Suprapubic skin (tissue), 4 donors: ENCODE results near the gene ZNF665. TPM values are rescaled to one million over a fixed set of nuclear protein-coding genes. Genes with fewer than 3 reads are reported as not detected.
"Not testable (repeated sequence)": the region's sequence is repeated elsewhere in the genome, so short reads cannot be mapped to it uniquely, and the experiment has no call there.

Experiments
- DNase-seq, 2 donors: peaks; one replicate each; pipeline ENCODE4 v3.0.0-alpha.2; 2019; ENCODE audit warnings: low spot score in 2 of 2
- H3K27ac ChIP-seq: fragments of 200-600 bp; sonication (generic); one replicate; pipeline ENCODE4 v1.5.1; 2019
- H3K27me3 ChIP-seq: fragments of 200-600 bp; sonication (generic); one replicate; pipeline ENCODE4 v1.5.1; 2019
- H3K36me3 ChIP-seq: fragments of 200-600 bp; sonication (generic); one replicate; pipeline ENCODE4 v1.5.1; 2019
- H3K4me1 ChIP-seq: fragments of 200-600 bp; sonication (generic); one replicate; pipeline ENCODE4 v1.5.1; 2019
- H3K4me3 ChIP-seq: fragments of 200-600 bp; sonication (generic); one replicate; pipeline ENCODE4 v1.5.1; 2019; ENCODE audit warnings: mild to moderate bottlenecking
- H3K9me3 ChIP-seq: fragments of 200-600 bp; sonication (generic); one replicate; pipeline ENCODE4 v1.5.1; 2019
- EP300 ChIP-seq: sonication (generic); formaldehyde crosslinking; IDR thresholded peaks from one replicate; pipeline ENCODE4 v1.6.1; 2017; ENCODE audit warnings: antibody characterized with exemption
- POLR2A ChIP-seq, 2 donors: fragments of 450-650 bp; IDR thresholded peaks; one replicate each; pipeline ENCODE4 v1.6.1; 2017; ENCODE audit warnings: antibody characterized with exemption in 2 of 2, mild to moderate bottlenecking in 2 of 2, moderate library complexity in 2 of 2
- POLR2AphosphoS5 ChIP-seq, 3 donors: sonication (generic); formaldehyde crosslinking; IDR thresholded peaks; one replicate each; pipeline ENCODE4 v1.6.1; 2017; ENCODE audit warnings: antibody characterized with exemption in 3 of 3
- WGBS: methylation state at CpG from one replicate; pipeline ENCODE4 v1.1.5; 2018; 5-methylcytosine and 5-hydroxymethylcytosine counted together
- total RNA-seq, 4 donors: library from RNA; depleted of rRNA; stranded (reverse); fragments of >200 nt; gene quantifications; one replicate each; pipeline ENCODE4 v1.1.0, GENCODE V29; 2016
- TF ChIP-seq, protein P1 (sequence below), 2 donors: fragments of 200-600 bp in 1 of 2; fragments of 450-650 bp in 1 of 2; sonication (generic) in 1 of 2; IDR thresholded peaks; one replicate each; pipeline ENCODE4 v1.5.1; 2016 to 2019; ENCODE audit warnings: antibody characterized with exemption in 2 of 2, mild to moderate bottlenecking in 1 of 2, moderate library complexity in 1 of 2

ZNF665 gene
- total RNA-seq, 4 donors from 2014 or later: 2.6 to 17.0 (median 7.6) TPM

DNA sequence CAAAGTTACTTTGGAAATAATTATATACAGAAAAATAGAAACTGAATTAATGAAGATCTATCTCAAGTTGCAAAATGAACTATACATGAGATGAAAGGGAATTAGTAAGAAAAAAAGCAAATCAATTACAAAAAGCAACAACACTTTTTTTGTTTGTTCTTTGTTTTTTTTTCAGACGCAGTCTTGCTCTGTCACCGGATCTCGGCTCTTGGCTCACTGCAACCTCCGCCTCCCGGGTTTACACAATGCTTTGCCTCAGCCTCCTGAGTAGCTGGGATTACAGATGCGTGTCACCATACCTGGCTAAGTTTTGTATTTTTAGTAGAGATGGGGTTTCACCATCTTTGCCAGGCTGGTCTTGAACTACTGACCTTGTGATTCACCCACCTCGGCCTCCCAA lies 62.7 kb downstream of the ZNF665 start:
- H3K36me3 ChIP-seq: no peaks in the 10 kb centered on the region
- TF ChIP-seq, protein P1, sequence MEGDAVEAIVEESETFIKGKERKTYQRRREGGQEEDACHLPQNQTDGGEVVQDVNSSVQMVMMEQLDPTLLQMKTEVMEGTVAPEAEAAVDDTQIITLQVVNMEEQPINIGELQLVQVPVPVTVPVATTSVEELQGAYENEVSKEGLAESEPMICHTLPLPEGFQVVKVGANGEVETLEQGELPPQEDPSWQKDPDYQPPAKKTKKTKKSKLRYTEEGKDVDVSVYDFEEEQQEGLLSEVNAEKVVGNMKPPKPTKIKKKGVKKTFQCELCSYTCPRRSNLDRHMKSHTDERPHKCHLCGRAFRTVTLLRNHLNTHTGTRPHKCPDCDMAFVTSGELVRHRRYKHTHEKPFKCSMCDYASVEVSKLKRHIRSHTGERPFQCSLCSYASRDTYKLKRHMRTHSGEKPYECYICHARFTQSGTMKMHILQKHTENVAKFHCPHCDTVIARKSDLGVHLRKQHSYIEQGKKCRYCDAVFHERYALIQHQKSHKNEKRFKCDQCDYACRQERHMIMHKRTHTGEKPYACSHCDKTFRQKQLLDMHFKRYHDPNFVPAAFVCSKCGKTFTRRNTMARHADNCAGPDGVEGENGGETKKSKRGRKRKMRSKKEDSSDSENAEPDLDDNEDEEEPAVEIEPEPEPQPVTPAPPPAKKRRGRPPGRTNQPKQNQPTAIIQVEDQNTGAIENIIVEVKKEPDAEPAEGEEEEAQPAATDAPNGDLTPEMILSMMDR (IDR thresholded peaks at IDR 0.05): no peak
- TF ChIP-seq POLR2A (IDR thresholded peaks at IDR 0.05): no peak
- no peak for TF ChIP-seq EP300
- no peak for TF ChIP-seq POLR2AphosphoS5 (IDR thresholded peaks at IDR 0.05)
- no peaks in the 10 kb centered on the region for H3K27me3 ChIP-seq
- DNase-seq: no peak
- H3K4me1 ChIP-seq: peaks cover 14% of the 10 kb centered on the region
- no peaks in the 10 kb centered on the region for H3K9me3 ChIP-seq
- no peak overlapping the region for H3K27ac ChIP-seq
- no peak overlapping the region for H3K4me3 ChIP-seq
- WGBS: 81% methylated on average over 7 of the region's 7 CpGs

DNA sequence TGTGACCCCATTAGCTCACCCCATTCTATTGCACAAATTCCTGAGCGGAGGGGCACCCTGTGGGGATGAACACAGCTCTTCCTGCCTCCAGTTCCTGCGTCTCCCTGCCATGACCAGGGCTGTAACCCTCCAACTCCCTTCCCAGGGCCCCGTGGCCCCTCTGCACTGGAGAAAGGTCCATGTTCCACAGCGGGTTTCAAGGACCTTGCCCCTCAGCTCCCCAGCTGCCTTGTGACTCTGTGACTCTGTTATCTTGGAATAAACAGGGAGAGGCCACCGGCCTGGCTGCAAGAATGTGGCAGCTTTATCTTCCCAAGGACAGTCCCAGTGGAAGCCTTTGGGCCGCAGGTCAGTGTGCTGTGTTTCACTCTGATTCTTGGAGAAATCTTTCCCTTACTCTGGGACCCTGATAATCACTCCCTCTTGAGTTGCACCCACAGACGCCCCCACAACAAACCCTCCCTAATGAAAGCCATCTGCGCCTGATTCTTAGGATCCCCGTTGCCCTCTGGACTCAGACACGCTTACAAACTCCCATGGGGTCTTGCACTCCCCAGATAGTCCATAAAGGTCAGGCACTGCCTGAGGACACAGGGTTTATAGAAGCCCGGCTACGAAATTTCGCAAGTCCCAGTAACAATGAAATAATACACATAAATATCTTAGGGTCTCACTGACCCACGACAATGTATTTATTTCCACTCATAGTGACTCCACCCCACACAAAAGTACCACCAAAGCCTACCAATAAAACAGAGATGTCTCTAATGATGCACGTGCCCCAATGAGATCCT lies 66.2 kb downstream of the ZNF665 start:
- not testable (repeated sequence) for H3K27me3 ChIP-seq, H3K36me3 ChIP-seq, DNase-seq, H3K27ac ChIP-seq, H3K9me3 ChIP-seq, H3K4me1 ChIP-seq, H3K4me3 ChIP-seq
- WGBS: 73% methylated on average over 8 of the region's 15 CpGs

DNA sequence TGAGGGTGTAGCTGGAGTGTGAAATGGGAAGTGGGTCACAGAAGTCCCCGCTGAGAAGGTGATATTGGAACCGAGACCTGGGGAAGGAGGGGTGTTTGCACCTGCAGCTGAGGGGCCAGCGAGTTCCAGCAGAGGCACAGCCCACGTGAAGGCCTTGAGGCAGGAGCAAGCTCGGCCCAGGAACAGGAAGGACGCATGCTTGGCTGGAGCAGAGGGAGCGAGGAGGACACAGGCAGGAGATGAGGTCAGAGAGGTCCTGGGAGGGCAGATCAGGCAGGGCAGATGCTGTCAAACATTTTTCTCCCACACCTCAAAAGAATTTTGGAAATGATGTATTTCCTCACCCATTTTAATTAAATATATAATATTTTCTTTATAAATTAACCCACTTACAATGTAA lies 69.8 kb downstream of the ZNF665 start:
- TF ChIP-seq, protein P1 (IDR thresholded peaks at IDR 0.05): no peak
- TF ChIP-seq POLR2A (IDR thresholded peaks at IDR 0.05) (no peak), EP300 (no peak), POLR2AphosphoS5 (IDR thresholded peaks at IDR 0.05) (no peak)
- Histone ChIP-seq H3K36me3 (peaks cover 5% of the 10 kb centered on the region), H3K9me3 (peaks cover 6% of the 10 kb centered on the region), H3K27ac (no peak overlapping the region), H3K4me3 (no peak overlapping the region), H3K4me1 (no peaks in the 10 kb centered on the region), H3K27me3 (no peaks in the 10 kb centered on the region)
- WGBS: 85% methylated on average over 7 of the region's 7 CpGs
- DNase-seq: no peak

Other genes starting within 250 kb of the ZNF665 start
- 10 to 100 TPM in 2 of 4 donors, 1 to 10 TPM in 2; 6.8 to 14.5 (median 9.2) TPM for gene ZNF816, start 230.5 kb downstream of the ZNF665 start, total RNA-seq
- not detected for gene ERVV-1, start 179.4 kb downstream of the ZNF665 start, total RNA-seq
- not detected for gene ERVV-2, start 148.6 kb downstream of the ZNF665 start, total RNA-seq
- gene ZNF160, start 89.9 kb downstream of the ZNF665 start, total RNA-seq: 10 to 100 TPM; 15.2 to 98.3 (median 27.2) TPM
- 1 to 10 TPM; 2.0 to 8.3 (median 5.2) TPM for gene ZNF415, start 60.4 kb downstream of the ZNF665 start, total RNA-seq
- 10 to 100 TPM in 2 of 4 donors, 1 to 10 TPM in 2; 4.3 to 16.6 (median 8.1) TPM for gene ZNF347, start 34.3 kb downstream of the ZNF665 start, total RNA-seq
- 10 to 100 TPM; 11.1 to 24.3 (median 18.3) TPM for gene ZNF677, start 61.5 kb upstream of the ZNF665 start, total RNA-seq
- gene VN1R2, start 64.9 kb upstream of the ZNF665 start, total RNA-seq: not detected
- not detected for gene VN1R4, start 74.4 kb upstream of the ZNF665 start, total RNA-seq
- gene ZNF845, start 140.4 kb upstream of the ZNF665 start, total RNA-seq: 1 to 10 TPM; 4.2 to 7.1 (median 5.2) TPM
- gene ZNF525, start 172.3 kb upstream of the ZNF665 start, total RNA-seq: 10 to 100 TPM in 3 of 4 donors, 1 to 10 TPM in 1; 6.4 to 48.2 (median 16.0) TPM
- 10 to 100 TPM in 1 of 4 donors, 1 to 10 TPM in 3; 6.0 to 19.7 (median 7.7) TPM for gene ZNF765, start 201.8 kb upstream of the ZNF665 start, total RNA-seq
- 10 to 100 TPM in 2 of 4 donors, 1 to 10 TPM in 2; 6.4 to 16.1 (median 9.6) TPM for gene ZNF761, start 238.6 kb upstream of the ZNF665 start, total RNA-seq